GM18868 (cell line): ENCODE data around the gene PRR20G.
"Not testable (repeated sequence)": the region's sequence is repeated elsewhere in the genome, so short reads cannot be mapped to it uniquely, and the experiment has no call there.

Experiments
- ATAC-seq: cut with Tn5 transposase; IDR thresholded peaks from one replicate; pipeline ENCODE4 v1.9.1; 2021; ENCODE audit warnings: mild to moderate bottlenecking, moderate library complexity; ENCODE audit not compliant: unreplicated experiment

The PRR20G gene

DNA sequence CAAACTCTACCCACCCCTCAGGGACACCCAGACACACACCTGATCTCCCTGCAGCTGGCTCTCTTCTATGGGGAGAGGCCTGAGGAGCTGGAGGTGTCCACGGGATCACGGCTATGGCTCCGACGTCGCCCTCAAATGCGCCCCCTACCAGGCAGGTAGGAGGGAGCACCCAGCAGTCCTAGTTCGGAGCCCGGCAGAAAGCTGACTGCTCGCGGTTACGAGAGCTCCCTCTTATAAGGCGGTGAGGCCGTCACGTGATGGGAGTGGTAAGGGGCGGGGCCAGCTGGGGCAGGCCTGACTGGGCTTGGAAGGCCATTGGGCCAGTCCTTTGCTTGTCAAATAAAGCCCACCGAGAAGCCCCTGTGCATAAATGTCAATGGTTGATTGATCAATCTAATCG is at the start of gene PRR20G:
PRR20G (minus strand) TSS at position 207 of the 400 bp plus-strand sequence. CDS start 681 bp downstream, outside the sequence.
- ATAC-seq, result no peak

DNA sequence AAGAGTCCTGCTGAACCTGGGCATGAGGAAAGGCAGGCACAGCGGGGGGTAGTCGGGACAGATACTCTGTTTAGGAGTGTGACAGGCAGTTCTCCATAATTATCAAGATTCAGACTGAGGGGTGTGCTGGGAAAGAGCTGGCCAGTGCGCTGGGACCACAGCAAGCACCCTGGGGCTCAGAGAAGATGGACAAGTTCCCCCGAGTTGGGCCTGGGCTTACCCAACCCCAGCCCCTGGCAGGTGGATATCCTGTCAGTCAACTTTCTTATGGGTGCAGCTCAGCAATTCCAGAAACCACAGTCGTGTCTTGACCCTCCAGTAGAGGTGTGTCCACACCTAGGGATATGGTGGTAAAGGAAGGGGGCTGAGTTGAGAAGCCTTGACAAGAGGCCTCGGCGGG is 49.2 kb upstream of the PRR20G start:
- ATAC-seq, result no peak

DNA sequence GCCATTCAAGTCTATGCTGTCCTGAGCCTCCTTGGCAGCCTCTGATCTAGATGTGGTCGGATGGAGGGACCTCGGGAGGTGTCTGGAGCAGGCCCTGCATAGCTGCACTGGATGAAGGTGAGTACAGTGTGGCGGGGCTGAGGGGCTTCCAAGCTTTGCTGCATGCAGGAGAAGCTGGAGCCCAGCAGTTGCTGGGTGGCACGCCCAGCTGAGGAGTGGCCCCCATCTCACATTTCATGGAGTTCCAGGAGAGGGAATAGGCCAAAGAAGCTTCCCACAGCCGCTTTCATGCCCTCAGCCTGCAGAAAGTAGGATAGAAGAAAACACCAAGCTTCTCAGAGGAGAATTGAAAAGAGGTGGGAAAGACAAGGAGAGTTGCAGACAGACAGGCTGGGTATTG is 48.3 kb upstream of the PRR20G start:
- no peak for ATAC-seq

DNA sequence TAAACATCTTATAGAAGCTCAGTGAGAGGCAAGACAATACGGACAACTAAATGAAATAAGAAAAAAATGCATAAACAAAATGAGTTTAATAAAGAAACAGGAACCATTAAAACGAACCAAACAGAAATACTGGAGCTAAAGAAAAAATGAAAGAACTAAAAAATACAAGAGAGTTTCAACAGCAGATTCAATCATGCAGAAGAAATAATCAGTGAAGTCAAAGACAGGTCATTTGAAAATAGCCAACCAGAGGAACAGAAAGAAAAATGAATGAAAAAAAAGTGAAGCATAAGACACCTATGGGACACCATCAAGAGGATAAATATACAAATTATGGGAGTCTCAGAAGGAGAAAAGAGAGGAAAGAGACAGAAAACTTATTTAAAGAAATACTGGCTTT is 42.5 kb upstream of the PRR20G start:
- ATAC-seq, result no peak

DNA sequence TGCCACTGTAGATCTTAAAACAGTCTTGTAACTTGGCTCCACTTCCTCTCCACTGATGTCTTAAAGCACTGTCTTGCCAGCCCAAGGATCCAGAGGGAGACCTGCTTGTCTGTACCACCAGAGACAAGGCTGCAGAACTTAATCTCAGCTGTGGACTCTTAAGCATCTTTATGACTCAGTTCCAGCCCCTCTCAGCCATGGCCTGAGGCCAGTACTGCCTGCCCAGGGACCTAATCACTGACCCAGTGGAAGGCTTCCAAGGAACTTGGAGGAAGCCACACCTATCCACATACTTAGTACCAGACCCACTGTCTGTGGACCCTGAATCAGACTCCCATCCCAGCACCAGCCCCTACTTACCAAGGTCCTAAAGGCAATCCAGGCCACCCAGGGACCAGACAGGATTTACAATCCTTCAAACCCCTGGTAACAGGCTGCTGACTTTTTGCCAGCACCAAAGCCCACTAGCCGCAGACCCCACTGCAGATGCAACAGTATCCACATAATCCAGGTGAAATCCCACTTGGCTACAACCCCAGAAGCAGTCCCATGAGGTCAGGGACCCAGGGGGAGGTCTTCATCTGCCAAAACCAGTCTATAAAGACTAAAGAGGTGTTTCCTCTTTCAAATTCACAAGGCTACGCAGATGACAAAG is 41.9 kb upstream of the PRR20G start:
- no peak for ATAC-seq

DNA sequence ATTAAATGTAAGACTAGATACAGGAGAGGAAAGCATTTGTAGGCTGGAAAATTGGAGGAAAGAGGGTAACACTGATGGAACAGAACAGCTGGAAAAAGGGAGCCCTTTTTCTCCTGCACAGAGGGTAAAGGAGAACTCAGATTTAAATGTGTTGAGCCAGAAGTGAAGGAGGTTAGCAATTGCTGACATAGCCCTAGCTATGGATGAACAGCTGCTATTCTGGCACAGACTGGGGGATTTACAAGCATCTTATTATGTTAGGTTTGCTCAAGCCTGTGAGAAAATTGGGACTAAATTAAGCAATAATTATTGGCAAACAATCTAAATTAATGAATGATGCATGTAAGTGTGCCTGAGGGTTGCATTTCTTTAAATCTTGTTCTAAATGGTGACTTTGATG is 40.6 kb upstream of the PRR20G start:
- ATAC-seq, result no peak

- ATAC-seq, result no peak
These were observed 38.5 kb upstream of the PRR20G start for GRCh38 chr3:127326341-127326740.

DNA sequence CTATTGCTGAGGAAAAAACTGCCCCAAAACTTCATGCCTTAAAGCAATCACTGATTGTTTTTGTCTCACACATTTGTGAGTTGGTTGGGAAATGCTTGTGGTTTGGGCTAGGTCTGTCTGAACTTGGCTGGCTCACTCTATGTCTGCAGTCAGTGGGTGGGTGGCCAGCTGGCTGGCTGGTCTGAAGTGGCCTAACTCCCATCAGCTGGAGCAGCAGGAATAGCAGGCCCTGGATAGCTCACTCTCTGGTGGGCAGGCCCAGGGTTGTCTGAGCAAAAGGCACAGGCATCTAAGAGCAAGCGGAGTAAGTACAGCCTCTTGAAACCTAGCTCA is 37.7 kb upstream of the PRR20G start:
- no peak for ATAC-seq

DNA sequence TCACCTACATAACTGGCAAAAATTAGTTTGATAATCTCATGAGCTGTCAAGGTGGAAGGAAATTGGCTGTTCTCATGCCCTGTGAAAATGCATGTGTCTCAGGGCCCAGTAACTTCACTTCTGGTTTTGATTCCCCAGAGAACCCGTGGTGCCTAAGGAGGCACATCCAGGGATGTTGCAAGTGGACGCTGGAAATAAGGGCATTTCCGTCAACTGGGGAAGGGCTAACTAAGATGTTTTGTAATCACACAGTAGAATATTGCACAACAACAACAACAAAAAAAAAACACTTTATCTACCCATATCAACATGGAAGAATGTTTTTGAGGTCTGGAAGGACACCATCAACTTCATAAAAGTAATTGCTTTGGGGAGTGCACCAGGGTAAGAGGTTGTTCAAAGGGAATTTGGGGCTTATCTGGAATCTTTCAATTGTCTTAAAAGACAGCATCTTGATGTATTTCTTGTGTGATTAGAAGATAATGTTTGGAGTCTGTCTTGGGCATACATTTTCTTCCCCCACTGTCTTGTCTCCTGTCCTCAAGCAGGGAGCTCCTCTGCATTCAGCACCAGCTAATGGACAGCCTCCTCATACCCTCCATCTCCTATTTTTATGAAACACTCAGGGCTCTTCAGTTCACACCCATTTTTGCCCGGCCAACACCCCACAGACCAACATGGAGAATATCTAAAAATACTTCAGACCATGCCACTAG is 37.2 kb upstream of the PRR20G start:
- ATAC-seq, result no peak

- ATAC-seq, result no peak
These were observed 36.2 kb upstream of the PRR20G start for GRCh38 chr3:127324076-127324475.

DNA sequence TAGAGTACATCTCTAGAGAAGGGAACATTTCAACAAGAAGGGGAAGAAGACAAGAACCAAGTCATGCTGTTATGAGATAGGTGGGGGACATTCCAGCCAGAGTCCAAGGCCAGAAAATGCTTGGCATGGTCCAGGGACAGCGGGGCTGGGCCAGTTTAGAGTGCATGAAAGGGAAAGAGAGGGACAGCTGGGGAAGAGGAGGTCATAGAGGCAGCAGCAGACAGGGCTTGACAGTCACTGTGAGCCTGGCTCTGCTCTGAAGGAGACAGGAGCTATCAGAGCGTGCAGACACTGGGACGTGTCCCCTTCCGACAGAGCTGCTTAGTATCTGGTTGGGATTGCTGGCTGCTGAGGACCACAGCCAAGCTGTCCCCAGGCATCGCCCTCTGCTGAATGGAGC is 35.7 kb upstream of the PRR20G start:
- ATAC-seq, result no peak

DNA sequence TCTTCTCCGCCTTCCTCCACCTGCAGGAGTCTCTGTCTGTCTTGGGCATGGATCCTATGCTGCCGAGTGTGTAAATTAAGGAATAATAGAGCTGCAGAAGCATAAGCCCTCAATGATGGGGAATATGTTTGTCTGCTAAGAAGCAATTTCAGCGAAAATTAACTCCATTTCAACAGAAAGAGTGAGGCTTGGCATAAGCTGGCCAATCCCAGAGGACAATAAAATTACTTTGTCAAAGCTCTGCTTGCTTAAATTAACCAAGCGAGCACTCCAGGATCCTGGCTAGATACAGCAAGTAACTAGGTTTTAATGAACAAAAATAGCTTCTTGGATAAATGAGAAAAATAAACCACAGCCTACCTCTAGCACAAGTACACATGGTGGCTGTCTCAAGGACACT is 33.5 kb upstream of the PRR20G start:
- ATAC-seq, result no peak

DNA sequence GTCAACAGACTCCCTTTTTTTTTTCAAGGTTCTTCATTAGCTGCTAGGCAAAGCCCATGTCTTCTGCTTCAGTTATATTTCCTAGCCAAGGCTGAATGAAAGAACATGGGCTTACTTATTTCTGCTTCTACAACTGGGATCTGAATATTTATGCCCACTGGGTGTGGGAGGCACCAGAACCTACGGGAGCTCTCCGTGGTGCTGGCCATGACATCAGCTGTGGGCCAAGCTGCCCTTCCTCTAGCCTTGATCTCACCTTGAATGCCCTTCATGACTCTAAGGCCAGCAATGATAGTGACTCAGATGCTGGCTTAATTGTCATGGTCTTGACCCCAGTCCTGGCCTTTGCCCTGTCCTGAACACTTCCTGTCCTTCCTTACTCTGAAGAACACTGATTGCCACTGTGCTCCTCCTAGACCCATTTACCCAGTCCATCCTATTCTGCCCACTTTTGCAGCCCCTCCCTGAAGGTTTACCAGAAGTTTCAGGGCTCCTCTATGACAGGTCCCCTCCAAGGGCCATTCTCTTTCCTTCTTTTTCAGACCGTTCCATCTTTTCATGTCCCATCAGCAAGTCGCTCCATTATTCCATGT is 32.8 kb upstream of the PRR20G start:
- no peak for ATAC-seq

DNA sequence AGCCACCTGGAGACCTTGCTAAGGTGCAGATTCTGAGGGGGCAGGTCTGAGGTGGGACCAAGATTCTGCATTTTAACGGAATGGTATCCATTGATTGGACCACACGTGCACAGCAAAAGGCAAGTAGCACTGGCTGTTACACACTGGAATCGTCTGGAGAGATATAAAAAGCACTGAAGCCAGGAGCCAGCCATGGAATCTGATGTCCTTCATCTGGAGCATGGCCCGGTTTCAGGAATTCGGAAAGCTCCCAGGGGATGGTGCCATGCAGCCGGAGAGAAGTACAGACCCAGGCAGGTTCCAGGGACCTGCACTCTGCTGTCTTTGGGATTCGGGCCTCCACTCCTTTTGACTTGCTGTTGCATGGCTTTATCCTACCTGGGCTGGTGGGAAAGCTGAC is 28.8 kb upstream of the PRR20G start:
- ATAC-seq, result no peak

DNA sequence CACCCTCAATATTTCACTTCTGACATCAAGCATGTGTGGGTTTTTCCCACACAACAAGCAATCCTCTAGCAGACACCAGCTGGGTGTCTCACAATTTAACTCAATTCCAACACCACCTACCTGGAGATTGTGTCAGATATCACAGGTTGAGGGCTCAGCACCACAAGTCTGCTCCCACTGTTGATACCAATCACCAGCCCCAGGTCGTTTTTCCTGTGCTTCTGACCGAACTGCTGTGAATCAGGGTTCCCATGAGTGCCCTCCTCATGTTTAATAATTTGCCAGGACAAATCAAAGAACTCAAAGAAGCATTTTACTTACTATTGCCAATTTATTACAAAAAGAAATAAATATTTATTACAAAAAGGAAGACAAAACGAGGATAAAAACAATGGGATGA is 25.0 kb upstream of the PRR20G start:
- ATAC-seq, result no peak

DNA sequence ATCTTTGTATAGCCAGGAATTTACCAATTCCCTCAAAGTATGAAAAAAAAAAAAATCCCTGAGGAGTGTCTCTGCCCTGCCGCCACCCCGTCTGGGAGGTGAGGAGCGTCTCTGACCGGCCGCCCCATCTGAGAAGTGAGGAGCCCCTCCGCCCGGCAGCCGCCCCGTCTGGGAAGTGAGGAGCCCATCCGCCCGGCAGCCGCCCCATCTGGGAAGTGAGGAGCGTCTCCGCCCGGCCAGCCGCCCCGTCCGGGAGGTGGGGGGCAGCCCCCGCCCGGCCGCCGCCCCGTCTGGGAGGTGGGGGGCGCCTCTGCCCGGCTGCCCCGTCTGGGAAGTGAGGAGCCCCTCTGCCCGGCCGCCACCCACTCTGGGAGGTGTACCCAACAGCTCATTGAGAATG is 21.0 kb upstream of the PRR20G start:
- not testable (repeated sequence) for ATAC-seq

GRCh38 chr3:127307916-127308315 is 20.1 kb upstream of the PRR20G start:
- ATAC-seq, result no peak

GRCh38 chr3:127307112-127307835 is 19.4 kb upstream of the PRR20G start:
- ATAC-seq, result no peak

- no peak for ATAC-seq
These were observed 18.7 kb upstream of the PRR20G start for GRCh38 chr3:127306361-127307111.

DNA sequence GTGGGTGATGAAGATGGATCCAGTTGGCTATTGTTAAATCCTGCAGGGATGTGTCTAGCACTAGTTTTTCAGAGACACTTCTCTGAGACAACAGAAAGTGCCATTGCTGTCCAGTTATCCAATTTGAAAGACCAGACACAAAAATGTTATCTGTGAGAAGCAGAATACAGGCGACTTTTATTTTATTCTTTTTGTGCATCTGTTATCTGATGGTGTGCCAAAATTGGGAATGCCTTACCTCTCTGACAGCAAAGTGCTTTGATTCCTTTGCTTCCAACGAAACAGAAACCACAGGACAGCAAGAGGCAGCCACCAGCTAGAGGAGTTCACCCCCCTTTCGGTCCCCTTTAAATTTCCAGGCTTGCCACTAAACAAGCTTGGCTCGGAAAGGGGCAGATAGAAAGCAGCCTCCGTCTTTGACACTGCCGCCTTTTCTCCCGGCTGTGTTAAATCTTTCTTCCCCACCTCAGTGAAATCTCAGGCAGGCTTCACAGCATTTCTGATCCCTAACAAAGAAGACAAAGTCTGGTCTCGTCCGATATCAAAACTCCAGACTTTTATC is 17.7 kb upstream of the PRR20G start:
- ATAC-seq, result no peak
